Body of pancreas (tissue), 4 donors: ENCODE data around the gene NLRP10.

Experiments used
- CTCF ChIP-seq, 7 experiments: fragments of 450-650 bp in 4 of 7; fragments of 200-600 bp in 3 of 7; sonication (generic) in 3 of 7; IDR thresholded peaks; one replicate each; pipeline ENCODE4 v1.5.1; 2016 to 2019; ENCODE audit warnings: antibody characterized with exemption in 7 of 7
- POLR2A ChIP-seq, 3 donors: fragments of 450-650 bp; IDR thresholded peaks; one replicate each; pipeline ENCODE4 v1.6.1; 2016; ENCODE audit warnings: antibody characterized with exemption in 3 of 3, mild to moderate bottlenecking in 2 of 3

DNA sequence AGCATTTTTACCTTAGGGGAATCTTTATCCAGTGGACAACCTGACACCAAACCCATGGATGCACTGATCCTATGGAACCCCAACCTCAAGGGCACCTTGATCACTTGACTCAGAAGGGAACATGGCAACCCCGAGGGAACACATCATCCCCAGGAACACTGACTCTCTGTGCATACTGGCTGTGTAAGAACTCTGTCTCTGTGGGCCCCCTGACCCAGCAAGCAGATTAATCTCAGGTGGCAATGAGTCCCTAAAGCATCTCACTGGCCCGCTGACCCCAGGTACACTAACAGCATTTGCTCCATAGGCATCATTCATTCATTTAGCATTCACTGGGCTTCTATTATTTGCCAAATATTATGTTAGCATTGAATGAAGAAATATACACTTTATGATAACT, 38.8 kb upstream of the NLRP10 start:
- TF ChIP-seq CTCF (IDR thresholded peaks at IDR 0.05) (no peak), POLR2A (IDR thresholded peaks at IDR 0.05) (no peak)
